GM12864 (cell line): Measurements from ENCODE around the gene ZNF181.
"Not testable (repeated sequence)": the region's sequence is repeated elsewhere in the genome, so short reads cannot be mapped to it uniquely, and the experiment has no call there.

Experiments
- DNase-seq: peaks from one replicate; pipeline ENCODE4 v3.0.0-alpha.2; 2011; ENCODE audit warnings: low read depth
- H3K4me3 ChIP-seq: 2 replicates; pipeline ENCODE4 v1.5.1; 2011; ENCODE audit warnings: mild to moderate bottlenecking, low read depth, low read length, control low read depth
- CTCF ChIP-seq: IDR thresholded peaks from 2 replicates; pipeline ENCODE4 v1.5.1; 2011; ENCODE audit warnings: low read depth, mild to moderate bottlenecking, moderate library complexity, low read length, control low read depth, inconsistent platforms; ENCODE audit errors: missing control alignments

Gene ZNF181

GRCh38 chr19:34733746-34734536, at the start of gene ZNF181:
ZNF181 (plus strand) TSS chr19:34734243; CDS start chr19:34735038, 795 bp downstream.
- H3K4me3 ChIP-seq, result peak within 1 kb of the TSS; percentile 65
- TF ChIP-seq CTCF, result no peak

GRCh38 chr19:34685266-34685665, 48.8 kb upstream of the ZNF181 start:
- not testable (repeated sequence) for DNase-seq

More at GRCh38 chr19:34733746-34734536, at the start of gene ZNF181:
- peak; percentile 71 for DNase-seq

GRCh38 chr19:34686455-34686854, 47.6 kb upstream of the ZNF181 start:
- no peak for TF ChIP-seq CTCF
- H3K4me3 ChIP-seq, result no peak overlapping the region
- DNase-seq, result no peak

More at GRCh38 chr19:34685266-34685665, 48.8 kb upstream of the ZNF181 start:
- H3K4me3 ChIP-seq, result not testable (repeated sequence)

- no peak for DNase-seq
- H3K4me3 ChIP-seq, result no peak overlapping the region
- TF ChIP-seq CTCF, result no peak
These were observed 46.7 kb upstream of the ZNF181 start for GRCh38 chr19:34687348-34687747.

GRCh38 chr19:34688592-34688991, 45.5 kb upstream of the ZNF181 start:
- no peak for DNase-seq
- no peak overlapping the region for H3K4me3 ChIP-seq
- no peak for TF ChIP-seq CTCF

- no peak for TF ChIP-seq CTCF
- no peak overlapping the region for H3K4me3 ChIP-seq
- DNase-seq, result no peak
These were observed 43.7 kb upstream of the ZNF181 start for GRCh38 chr19:34690372-34690771.

- no peak for DNase-seq
- H3K4me3 ChIP-seq, result no peak overlapping the region
- TF ChIP-seq CTCF, result no peak
These were observed 41.5 kb upstream of the ZNF181 start for GRCh38 chr19:34692549-34692948.
